ENCODE measurements around the gene SHISA6. TPM values are rescaled to one million over a fixed set of nuclear protein-coding genes. Genes with fewer than 3 reads are reported as not detected.

Gene SHISA6
- total and polyA plus RNA-seq, 2 donors (not counting 1 experiment from before 2014, with no cell fraction given), result not detected

DNA sequence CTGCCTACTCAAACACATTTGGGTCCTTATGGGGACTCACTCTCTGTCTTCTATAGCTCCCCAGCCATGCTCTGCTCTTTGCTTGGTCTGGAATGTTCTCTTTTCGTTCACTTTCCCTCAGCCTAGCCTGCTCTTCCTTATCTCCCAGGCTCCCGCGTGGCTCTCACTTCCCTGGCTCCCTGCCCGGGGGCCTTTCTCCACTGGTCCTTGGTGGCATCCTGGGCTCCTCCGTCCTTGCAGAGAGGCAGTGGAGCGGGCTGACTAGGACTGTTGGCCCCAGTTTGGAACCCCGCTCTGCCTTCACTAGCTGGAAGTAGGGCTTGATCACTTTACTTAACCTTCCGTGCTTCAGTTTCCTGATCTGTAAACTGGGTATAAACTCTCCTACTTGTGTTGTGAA, 31.2 kb downstream of the SHISA6 start:
- Histone ChIP-seq H3K9ac (ENCODE audit: insufficient read depth, low read length) (no peak overlapping the region), H3K79me2 (ENCODE audit: control insufficient read depth, insufficient read depth, low read length) (no peaks in the 10 kb centered on the region), H3K4me1 (ENCODE audit: control insufficient read depth, extremely low read depth, insufficient read depth, low read length) (no peaks in the 10 kb centered on the region), H3K4me2 (ENCODE audit: extremely low read depth, insufficient read depth, low read length) (no peak overlapping the region), H3K27ac (ENCODE audit: insufficient read depth, low read length) (no peak overlapping the region), H3K36me3 (ENCODE audit: control insufficient read depth, insufficient read depth, low read length) (no peaks in the 10 kb centered on the region), H3K4me3 (replicated peaks in 1 of 4; ENCODE audit: control extremely low read depth in 1 of 4, insufficient read depth in 1 of 4, low read depth in 3 of 4, low read length in 4 of 4) (no peak overlapping the region), H2AFZ (ENCODE audit: low read length) (no peak overlapping the region), H3K27me3 (ENCODE audit: control insufficient read depth, insufficient read depth, low read length) (no peaks in the 10 kb centered on the region), H3K9me3 (ENCODE audit: control insufficient read depth, insufficient read depth, low read depth, low read length) (no peaks in the 10 kb centered on the region), H4K20me1 (ENCODE audit: control insufficient read depth, extremely low read depth, insufficient read depth, low read length) (no peaks in the 10 kb centered on the region)
- no peak for DNase-seq (ENCODE audit: low read depth in 2 of 2)
- TF ChIP-seq, protein P1, sequence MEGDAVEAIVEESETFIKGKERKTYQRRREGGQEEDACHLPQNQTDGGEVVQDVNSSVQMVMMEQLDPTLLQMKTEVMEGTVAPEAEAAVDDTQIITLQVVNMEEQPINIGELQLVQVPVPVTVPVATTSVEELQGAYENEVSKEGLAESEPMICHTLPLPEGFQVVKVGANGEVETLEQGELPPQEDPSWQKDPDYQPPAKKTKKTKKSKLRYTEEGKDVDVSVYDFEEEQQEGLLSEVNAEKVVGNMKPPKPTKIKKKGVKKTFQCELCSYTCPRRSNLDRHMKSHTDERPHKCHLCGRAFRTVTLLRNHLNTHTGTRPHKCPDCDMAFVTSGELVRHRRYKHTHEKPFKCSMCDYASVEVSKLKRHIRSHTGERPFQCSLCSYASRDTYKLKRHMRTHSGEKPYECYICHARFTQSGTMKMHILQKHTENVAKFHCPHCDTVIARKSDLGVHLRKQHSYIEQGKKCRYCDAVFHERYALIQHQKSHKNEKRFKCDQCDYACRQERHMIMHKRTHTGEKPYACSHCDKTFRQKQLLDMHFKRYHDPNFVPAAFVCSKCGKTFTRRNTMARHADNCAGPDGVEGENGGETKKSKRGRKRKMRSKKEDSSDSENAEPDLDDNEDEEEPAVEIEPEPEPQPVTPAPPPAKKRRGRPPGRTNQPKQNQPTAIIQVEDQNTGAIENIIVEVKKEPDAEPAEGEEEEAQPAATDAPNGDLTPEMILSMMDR (conservative IDR thresholded peaks at IDR 0.05 in 1 of 2, IDR thresholded peaks at IDR 0.05 in 1 of 2; ENCODE audit: low read depth in 1 of 2, low read length in 2 of 2), result no peak
- no peak for TF ChIP-seq EZH2 (IDR thresholded peaks at IDR 0.05; ENCODE audit: low read length, missing control alignments)

DNA sequence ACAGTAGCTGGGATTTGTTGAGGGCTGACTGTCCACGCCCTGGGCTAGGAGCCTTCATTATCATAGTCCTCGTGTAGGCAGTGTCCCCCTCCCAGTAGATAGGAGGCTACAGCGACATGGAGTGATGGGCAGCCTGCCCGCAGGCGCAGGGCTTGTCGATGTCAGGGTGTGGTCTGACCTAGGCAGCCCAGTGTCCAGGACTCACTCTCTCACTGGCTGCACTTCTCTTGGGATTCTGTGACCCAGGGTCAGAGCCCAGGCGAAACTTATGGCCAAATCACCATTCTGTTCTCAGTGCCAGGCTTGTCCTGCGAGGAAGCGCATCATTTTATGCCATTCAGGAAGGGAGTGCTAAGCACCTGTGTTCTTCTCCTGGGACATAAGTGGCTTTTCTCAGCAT, 32.6 kb downstream of the SHISA6 start:
- Histone ChIP-seq H3K27me3 (ENCODE audit: control insufficient read depth, insufficient read depth, low read length) (no peaks in the 10 kb centered on the region), H3K36me3 (ENCODE audit: control insufficient read depth, insufficient read depth, low read length) (no peaks in the 10 kb centered on the region), H3K4me3 (replicated peaks in 1 of 4; ENCODE audit: control extremely low read depth in 1 of 4, insufficient read depth in 1 of 4, low read depth in 3 of 4, low read length in 4 of 4) (no peak overlapping the region), H3K4me1 (ENCODE audit: control insufficient read depth, extremely low read depth, insufficient read depth, low read length) (no peaks in the 10 kb centered on the region), H3K27ac (ENCODE audit: insufficient read depth, low read length) (no peak overlapping the region), H3K9ac (ENCODE audit: insufficient read depth, low read length) (no peak overlapping the region), H2AFZ (ENCODE audit: low read length) (no peak overlapping the region), H4K20me1 (ENCODE audit: control insufficient read depth, extremely low read depth, insufficient read depth, low read length) (no peaks in the 10 kb centered on the region), H3K79me2 (ENCODE audit: control insufficient read depth, insufficient read depth, low read length) (no peaks in the 10 kb centered on the region), H3K9me3 (ENCODE audit: control insufficient read depth, insufficient read depth, low read depth, low read length) (no peaks in the 10 kb centered on the region), H3K4me2 (ENCODE audit: extremely low read depth, insufficient read depth, low read length) (no peak overlapping the region)
- TF ChIP-seq, protein P1 (conservative IDR thresholded peaks at IDR 0.05 in 1 of 2, IDR thresholded peaks at IDR 0.05 in 1 of 2; ENCODE audit: low read depth in 1 of 2, low read length in 2 of 2), result no peak
- TF ChIP-seq EZH2 (IDR thresholded peaks at IDR 0.05; ENCODE audit: low read length, missing control alignments), result no peak
- no peak for DNase-seq (ENCODE audit: low read depth in 2 of 2)

DNA sequence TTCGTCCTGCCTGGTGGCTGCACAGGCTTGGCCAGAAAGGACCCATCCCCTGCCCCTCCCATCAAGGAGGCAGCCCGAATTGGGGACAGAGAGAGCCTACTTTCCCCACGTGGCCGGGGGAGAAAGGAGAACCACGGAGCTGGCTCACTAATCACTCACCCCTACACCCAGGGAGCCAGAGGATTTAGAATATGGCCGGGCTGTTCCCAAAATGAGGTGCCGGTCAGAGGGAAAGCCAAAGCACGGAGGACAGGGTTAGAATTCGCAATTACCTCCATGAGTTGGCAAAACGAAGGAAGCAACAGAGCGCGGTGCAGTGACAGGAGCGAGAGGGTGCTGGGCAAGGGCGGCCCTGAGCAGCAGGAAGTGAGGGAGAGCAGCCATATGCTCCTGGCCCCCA, 33.1 kb downstream of the SHISA6 start:
- Histone ChIP-seq H2AFZ (ENCODE audit: low read length) (no peak overlapping the region), H4K20me1 (ENCODE audit: control insufficient read depth, extremely low read depth, insufficient read depth, low read length) (no peaks in the 10 kb centered on the region)

More for the DNA sequence above, 33.1 kb downstream of the SHISA6 start:
- no peak overlapping the region for H3K9ac ChIP-seq (ENCODE audit: insufficient read depth, low read length)
- TF ChIP-seq EZH2 (IDR thresholded peaks at IDR 0.05; ENCODE audit: low read length, missing control alignments), result no peak
- H3K27me3 ChIP-seq (ENCODE audit: control insufficient read depth, insufficient read depth, low read length), result no peaks in the 10 kb centered on the region
- no peak overlapping the region for H3K4me3 ChIP-seq (replicated peaks in 1 of 4; ENCODE audit: control extremely low read depth in 1 of 4, insufficient read depth in 1 of 4, low read depth in 3 of 4, low read length in 4 of 4)
- H3K9me3 ChIP-seq (ENCODE audit: control insufficient read depth, insufficient read depth, low read depth, low read length), result no peaks in the 10 kb centered on the region
- no peaks in the 10 kb centered on the region for H3K4me1 ChIP-seq (ENCODE audit: control insufficient read depth, extremely low read depth, insufficient read depth, low read length)
- H3K36me3 ChIP-seq (ENCODE audit: control insufficient read depth, insufficient read depth, low read length), result no peaks in the 10 kb centered on the region
- no peak for DNase-seq (ENCODE audit: low read depth in 2 of 2)
- no peaks in the 10 kb centered on the region for H3K79me2 ChIP-seq (ENCODE audit: control insufficient read depth, insufficient read depth, low read length)
- no peak overlapping the region for H3K27ac ChIP-seq (ENCODE audit: insufficient read depth, low read length)
- H3K4me2 ChIP-seq (ENCODE audit: extremely low read depth, insufficient read depth, low read length), result no peak overlapping the region

Data from fibroblast of lung (primary cell).